HepG2 (cell line): ENCODE measurements around the gene SYMPK. TPM values are rescaled to one million over a fixed set of nuclear protein-coding genes. Genes with fewer than 3 reads are reported as not detected.
A peak's percentile ranks its signal among the peaks of the same experiment; 100 is the strongest.

Experiments
- CBX1 ChIP-seq: IDR thresholded peaks from one replicate; pipeline ENCODE4 v1.6.1; 2016; ENCODE audit warnings: antibody characterized with exemption, low read depth
- GABPA ChIP-seq, 2 experiments: IDR thresholded peaks; 2 replicates each; pipeline ENCODE4 v1.6.1; 2011 to 2016; ENCODE audit warnings: low read depth in 2 of 2, low read length in 1 of 2, missing biosample characterization in 1 of 2, missing genetic modification characterization in 1 of 2
- GTF2F1 ChIP-seq: fragments of 150-350 bp; IDR thresholded peaks from 2 replicates; pipeline ENCODE4 v1.6.1; 2014; ENCODE audit warnings: low read length
- RNF2 ChIP-seq: fragments of 450-650 bp; conservative IDR thresholded peaks from 2 replicates; pipeline ENCODE4 v1.6.1; 2016; ENCODE audit warnings: low read depth
- TOPORS ChIP-seq: sonication (generic); formaldehyde crosslinking; IDR thresholded peaks from 2 replicates; pipeline ENCODE4 v1.8.0; 2023; ENCODE audit warnings: mild to moderate bottlenecking, missing genetic modification reagents
- ZFP36 ChIP-seq: fragments of 150-350 bp; IDR thresholded peaks from 2 replicates; pipeline ENCODE4 v1.6.1; 2018; ENCODE audit warnings: borderline replicate concordance, low read length, low read depth; ENCODE audit not compliant: partially characterized antibody
- ZMAT5 ChIP-seq: sonication (generic); formaldehyde crosslinking; IDR thresholded peaks from 2 replicates; pipeline ENCODE4 v1.5.0; 2020; ENCODE audit warnings: mild to moderate bottlenecking, low read depth, missing genetic modification reagents, borderline replicate concordance
- ZNF224 ChIP-seq: sonication (generic); formaldehyde crosslinking; IDR thresholded peaks from 2 replicates; pipeline ENCODE4 v1.5.0; 2020; ENCODE audit warnings: mild to moderate bottlenecking, missing genetic modification reagents
- ZNF251 ChIP-seq: sonication (generic); formaldehyde crosslinking; IDR thresholded peaks from 2 replicates; pipeline ENCODE4 v1.9.0; 2021; ENCODE audit warnings: mild to moderate bottlenecking, missing genetic modification reagents
- ZNF34 ChIP-seq: sonication (generic); formaldehyde crosslinking; IDR thresholded peaks from 2 replicates; pipeline ENCODE4 v1.4.0; 2020; ENCODE audit warnings: mild to moderate bottlenecking, missing genetic modification reagents, borderline replicate concordance
- ZNF703 ChIP-seq: sonication (generic); formaldehyde crosslinking; IDR thresholded peaks from 2 replicates; pipeline ENCODE4 v1.5.1; 2020; ENCODE audit warnings: missing genetic modification reagents, mild to moderate bottlenecking, moderate library complexity, borderline replicate concordance
- polyA plus RNA-seq, 8 experiments: library from polyadenylated mRNA; depleted of rRNA in 3 of 8; stranded (reverse) in 7 of 8; unstranded in 1 of 8; fragments of >200 nt; fragmentation: Illumina TruSeq in 4 of 8; extraction: Trizol in 4 of 8; gene quantifications; 2 replicates each; pipeline versions ENCODE4 v1.2.1 to v1.2.3, GENCODE V29; 2011 to 2016; ENCODE audit warnings: low read depth in 4 of 8, missing spikeins in 1 of 8, mixed read lengths in 1 of 8; ENCODE audit not compliant: insufficient read depth in 1 of 8
- total RNA-seq, 5 experiments: library from RNA; depleted of rRNA; stranded (reverse); fragments of >200 nt; fragmentation: Illumina TruSeq; extraction: Trizol; gene quantifications; 2 replicates each; pipeline ENCODE4 v1.2.3, GENCODE V29; 2016; ENCODE audit warnings: low read depth in 1 of 5
- TF ChIP-seq, protein P1 (sequence below): sonication (generic); formaldehyde crosslinking; IDR thresholded peaks from 2 replicates; pipeline ENCODE4 v1.5.1; 2020; ENCODE audit warnings: mild to moderate bottlenecking, missing genetic modification reagents, borderline replicate concordance
- TF ChIP-seq, protein P2 (sequence below): sonication (generic); formaldehyde crosslinking; IDR thresholded peaks from 2 replicates; pipeline ENCODE4 v1.4.0; 2020; ENCODE audit warnings: mild to moderate bottlenecking, missing genetic modification reagents
- TF ChIP-seq, protein P3 (sequence below): sonication (generic); formaldehyde crosslinking; conservative IDR thresholded peaks from 2 replicates; pipeline ENCODE4 v1.8.0; 2022; ENCODE audit warnings: low read depth, missing genetic modification reagents
- TF ChIP-seq, protein P4 (sequence below): sonication (generic); formaldehyde crosslinking; IDR thresholded peaks from 2 replicates; pipeline ENCODE4 v1.4.0; 2020; ENCODE audit warnings: missing genetic modification reagents

SYMPK gene
- total and polyA plus RNA-seq, 2 of the 13 experiments (the other 11 are each of a cell fraction or from before 2014, with no cell fraction given): 21.9 to 55.7 TPM

DNA sequence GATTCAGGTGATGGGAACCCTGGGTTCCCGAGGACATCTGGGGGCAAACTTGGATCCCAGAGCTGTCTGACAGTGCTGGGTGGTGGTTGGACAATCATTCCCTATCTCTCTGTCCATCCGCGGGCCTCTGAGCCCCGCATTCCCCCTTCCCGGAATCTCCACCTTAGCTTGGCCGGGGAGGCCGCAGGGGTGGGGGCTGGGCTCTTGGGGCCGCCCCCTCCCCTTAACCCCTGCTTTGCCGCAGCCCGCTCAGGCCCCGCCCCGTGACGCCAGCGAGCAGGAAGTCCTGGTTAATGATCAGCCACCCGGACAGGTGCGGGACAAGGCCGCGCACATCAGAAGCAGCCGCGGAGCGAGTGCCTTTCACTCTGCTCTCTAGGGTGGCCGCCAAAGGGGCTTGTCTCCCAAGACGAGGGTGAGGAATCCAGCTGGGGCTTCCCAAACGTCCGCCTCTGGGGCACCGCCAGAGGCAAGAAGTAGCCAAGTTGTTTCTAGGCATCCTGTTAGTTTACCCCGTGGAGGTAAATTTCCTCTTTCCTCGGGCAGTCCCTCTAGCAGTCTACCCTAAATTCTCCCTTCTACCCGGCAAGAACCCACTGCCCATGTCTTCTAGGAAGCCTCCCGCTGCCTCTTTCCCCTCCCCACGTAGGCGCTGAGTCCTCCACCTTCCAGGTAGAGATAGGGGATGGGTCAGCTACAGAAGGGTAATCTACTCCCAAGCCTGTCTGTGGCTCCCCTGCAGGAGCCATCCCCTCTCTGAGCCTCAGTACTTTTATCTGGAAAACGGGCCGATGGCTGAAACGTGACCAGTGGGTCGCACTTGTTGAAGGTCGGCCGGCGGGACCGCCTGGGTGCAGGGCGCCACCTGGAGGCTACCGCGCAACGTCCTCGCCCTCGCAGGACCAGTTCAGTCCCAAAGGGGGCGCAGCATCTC is 20.0 kb upstream of the SYMPK start (continued):
- TF ChIP-seq, protein P1, sequence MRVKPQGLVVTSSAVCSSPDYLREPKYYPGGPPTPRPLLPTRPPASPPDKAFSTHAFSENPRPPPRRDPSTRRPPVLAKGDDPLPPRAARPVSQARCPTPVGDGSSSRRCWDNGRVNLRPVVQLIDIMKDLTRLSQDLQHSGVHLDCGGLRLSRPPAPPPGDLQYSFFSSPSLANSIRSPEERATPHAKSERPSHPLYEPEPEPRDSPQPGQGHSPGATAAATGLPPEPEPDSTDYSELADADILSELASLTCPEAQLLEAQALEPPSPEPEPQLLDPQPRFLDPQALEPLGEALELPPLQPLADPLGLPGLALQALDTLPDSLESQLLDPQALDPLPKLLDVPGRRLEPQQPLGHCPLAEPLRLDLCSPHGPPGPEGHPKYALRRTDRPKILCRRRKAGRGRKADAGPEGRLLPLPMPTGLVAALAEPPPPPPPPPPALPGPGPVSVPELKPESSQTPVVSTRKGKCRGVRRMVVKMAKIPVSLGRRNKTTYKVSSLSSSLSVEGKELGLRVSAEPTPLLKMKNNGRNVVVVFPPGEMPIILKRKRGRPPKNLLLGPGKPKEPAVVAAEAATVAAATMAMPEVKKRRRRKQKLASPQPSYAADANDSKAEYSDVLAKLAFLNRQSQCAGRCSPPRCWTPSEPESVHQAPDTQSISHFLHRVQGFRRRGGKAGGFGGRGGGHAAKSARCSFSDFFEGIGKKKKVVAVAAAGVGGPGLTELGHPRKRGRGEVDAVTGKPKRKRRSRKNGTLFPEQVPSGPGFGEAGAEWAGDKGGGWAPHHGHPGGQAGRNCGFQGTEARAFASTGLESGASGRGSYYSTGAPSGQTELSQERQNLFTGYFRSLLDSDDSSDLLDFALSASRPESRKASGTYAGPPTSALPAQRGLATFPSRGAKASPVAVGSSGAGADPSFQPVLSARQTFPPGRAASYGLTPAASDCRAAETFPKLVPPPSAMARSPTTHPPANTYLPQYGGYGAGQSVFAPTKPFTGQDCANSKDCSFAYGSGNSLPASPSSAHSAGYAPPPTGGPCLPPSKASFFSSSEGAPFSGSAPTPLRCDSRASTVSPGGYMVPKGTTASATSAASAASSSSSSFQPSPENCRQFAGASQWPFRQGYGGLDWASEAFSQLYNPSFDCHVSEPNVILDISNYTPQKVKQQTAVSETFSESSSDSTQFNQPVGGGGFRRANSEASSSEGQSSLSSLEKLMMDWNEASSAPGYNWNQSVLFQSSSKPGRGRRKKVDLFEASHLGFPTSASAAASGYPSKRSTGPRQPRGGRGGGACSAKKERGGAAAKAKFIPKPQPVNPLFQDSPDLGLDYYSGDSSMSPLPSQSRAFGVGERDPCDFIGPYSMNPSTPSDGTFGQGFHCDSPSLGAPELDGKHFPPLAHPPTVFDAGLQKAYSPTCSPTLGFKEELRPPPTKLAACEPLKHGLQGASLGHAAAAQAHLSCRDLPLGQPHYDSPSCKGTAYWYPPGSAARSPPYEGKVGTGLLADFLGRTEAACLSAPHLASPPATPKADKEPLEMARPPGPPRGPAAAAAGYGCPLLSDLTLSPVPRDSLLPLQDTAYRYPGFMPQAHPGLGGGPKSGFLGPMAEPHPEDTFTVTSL (CRISPR knock-in tag): peak; percentile 48; the same call in 1 of the 2 replicates
- TF ChIP-seq ZNF224 (CRISPR knock-in tag) (peak; percentile 85; the same call in 1 of the 2 replicates), ZNF703 (CRISPR knock-in tag) (no peak; the same call in 1 of the 2 replicates), RNF2 (no peak), ZFP36 (peak; percentile 8), ZMAT5 (CRISPR knock-in tag) (no peak), CBX1 (peak; percentile 91), GABPA (IDR thresholded peaks at IDR 0.05; ENCODE audit: low read depth, low read length) (no peak), GABPA (CRISPR knock-in tag; IDR thresholded peaks at IDR 0.05; ENCODE audit: low read depth) (peak; percentile 75), ZNF251 (no peak), GTF2F1 (peak; percentile 27; the same call in 1 of the 2 replicates), ZNF34 (CRISPR knock-in tag) (no peak), TOPORS (CRISPR knock-in tag) (no peak)
- TF ChIP-seq, protein P2, sequence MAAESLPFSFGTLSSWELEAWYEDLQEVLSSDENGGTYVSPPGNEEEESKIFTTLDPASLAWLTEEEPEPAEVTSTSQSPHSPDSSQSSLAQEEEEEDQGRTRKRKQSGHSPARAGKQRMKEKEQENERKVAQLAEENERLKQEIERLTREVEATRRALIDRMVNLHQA: no peak
- TF ChIP-seq, protein P3, sequence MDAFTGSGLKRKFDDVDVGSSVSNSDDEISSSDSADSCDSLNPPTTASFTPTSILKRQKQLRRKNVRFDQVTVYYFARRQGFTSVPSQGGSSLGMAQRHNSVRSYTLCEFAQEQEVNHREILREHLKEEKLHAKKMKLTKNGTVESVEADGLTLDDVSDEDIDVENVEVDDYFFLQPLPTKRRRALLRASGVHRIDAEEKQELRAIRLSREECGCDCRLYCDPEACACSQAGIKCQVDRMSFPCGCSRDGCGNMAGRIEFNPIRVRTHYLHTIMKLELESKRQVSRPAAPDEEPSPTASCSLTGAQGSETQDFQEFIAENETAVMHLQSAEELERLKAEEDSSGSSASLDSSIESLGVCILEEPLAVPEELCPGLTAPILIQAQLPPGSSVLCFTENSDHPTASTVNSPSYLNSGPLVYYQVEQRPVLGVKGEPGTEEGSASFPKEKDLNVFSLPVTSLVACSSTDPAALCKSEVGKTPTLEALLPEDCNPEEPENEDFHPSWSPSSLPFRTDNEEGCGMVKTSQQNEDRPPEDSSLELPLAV (CRISPR knock-in tag): no peak
- TF ChIP-seq, protein P4, sequence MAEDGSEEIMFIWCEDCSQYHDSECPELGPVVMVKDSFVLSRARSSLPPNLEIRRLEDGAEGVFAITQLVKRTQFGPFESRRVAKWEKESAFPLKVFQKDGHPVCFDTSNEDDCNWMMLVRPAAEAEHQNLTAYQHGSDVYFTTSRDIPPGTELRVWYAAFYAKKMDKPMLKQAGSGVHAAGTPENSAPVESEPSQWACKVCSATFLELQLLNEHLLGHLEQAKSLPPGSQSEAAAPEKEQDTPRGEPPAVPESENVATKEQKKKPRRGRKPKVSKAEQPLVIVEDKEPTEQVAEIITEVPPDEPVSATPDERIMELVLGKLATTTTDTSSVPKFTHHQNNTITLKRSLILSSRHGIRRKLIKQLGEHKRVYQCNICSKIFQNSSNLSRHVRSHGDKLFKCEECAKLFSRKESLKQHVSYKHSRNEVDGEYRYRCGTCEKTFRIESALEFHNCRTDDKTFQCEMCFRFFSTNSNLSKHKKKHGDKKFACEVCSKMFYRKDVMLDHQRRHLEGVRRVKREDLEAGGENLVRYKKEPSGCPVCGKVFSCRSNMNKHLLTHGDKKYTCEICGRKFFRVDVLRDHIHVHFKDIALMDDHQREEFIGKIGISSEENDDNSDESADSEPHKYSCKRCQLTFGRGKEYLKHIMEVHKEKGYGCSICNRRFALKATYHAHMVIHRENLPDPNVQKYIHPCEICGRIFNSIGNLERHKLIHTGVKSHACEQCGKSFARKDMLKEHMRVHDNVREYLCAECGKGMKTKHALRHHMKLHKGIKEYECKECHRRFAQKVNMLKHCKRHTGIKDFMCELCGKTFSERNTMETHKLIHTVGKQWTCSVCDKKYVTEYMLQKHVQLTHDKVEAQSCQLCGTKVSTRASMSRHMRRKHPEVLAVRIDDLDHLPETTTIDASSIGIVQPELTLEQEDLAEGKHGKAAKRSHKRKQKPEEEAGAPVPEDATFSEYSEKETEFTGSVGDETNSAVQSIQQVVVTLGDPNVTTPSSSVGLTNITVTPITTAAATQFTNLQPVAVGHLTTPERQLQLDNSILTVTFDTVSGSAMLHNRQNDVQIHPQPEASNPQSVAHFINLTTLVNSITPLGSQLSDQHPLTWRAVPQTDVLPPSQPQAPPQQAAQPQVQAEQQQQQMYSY (CRISPR knock-in tag): 0 out of 2 replicates have a peak, but pooled peaks have one; percentile 13
